PFSK-1 (cell line): ENCODE measurements around the gene NDUFA7.

Experiments
- FOXP2 ChIP-seq: optimal IDR thresholded peaks from 2 replicates; pipeline ENCODE3; 2011; ENCODE audit warnings: borderline replicate concordance, control low read depth, inconsistent platforms; ENCODE audit not compliant: insufficient read depth; ENCODE audit errors: extremely low read length, extremely low read depth
- POLR2AphosphoS5 ChIP-seq: IDR thresholded peaks from 2 replicates; pipeline ENCODE4 v1.6.1; 2012; ENCODE audit warnings: low read depth, mild to moderate bottlenecking, control low read depth, low read length, moderate library complexity
- REST ChIP-seq, 2 experiments: IDR thresholded peaks; 2 replicates each; pipeline versions ENCODE4 v1.6.1 to v1.8.0; 2011 to 2012; ENCODE audit warnings: low read depth in 2 of 2, low read length in 2 of 2, control low read depth in 1 of 2, inconsistent platforms in 1 of 2, mild to moderate bottlenecking in 1 of 2, moderate library complexity in 1 of 2; ENCODE audit not compliant: insufficient read depth in 1 of 2
- SIN3A ChIP-seq: IDR thresholded peaks from 2 replicates; pipeline ENCODE4 v1.6.1; 2012; ENCODE audit warnings: mild to moderate bottlenecking, low read length, moderate library complexity, borderline replicate concordance; ENCODE audit not compliant: insufficient read depth
- TAF1 ChIP-seq: IDR thresholded peaks from 2 replicates; pipeline ENCODE4 v1.6.1; 2012; ENCODE audit warnings: low read length, control low read depth, borderline replicate concordance; ENCODE audit not compliant: insufficient read depth

The NDUFA7 gene

GRCh38 chr19:8307965-8308866 lies 13.0 kb downstream of the NDUFA7 start, which contains the start of gene CD320:
TSS of gene CD320 (minus strand) at chr19:8308358. CDS start at chr19:8308290, 68 bp downstream.
- TF ChIP-seq POLR2AphosphoS5 (peak; percentile 97), SIN3A (peak; percentile 90; the same call in 1 of the 2 replicates), TAF1 (peak; percentile 57; the same call in 1 of the 2 replicates), REST (IDR thresholded peaks at IDR 0.05; ENCODE audit: insufficient read depth in 1 of 2, low read depth in 2 of 2, low read length in 2 of 2) (0 out of 4 replicates have a peak, but pooled peaks of 1 of the 2 experiments have one; percentile 21), FOXP2 (peak; percentile 75)

GRCh38 chr19:8307400-8307964 lies 13.7 kb downstream of the NDUFA7 start:
- TF ChIP-seq FOXP2, result no peak

- TF ChIP-seq POLR2AphosphoS5 (no peak), SIN3A (no peak), TAF1 (no peak), REST (IDR thresholded peaks at IDR 0.05; ENCODE audit: insufficient read depth in 1 of 2, low read depth in 2 of 2, low read length in 2 of 2) (no peak), FOXP2 (no peak)
These were observed 14.7 kb downstream of the NDUFA7 start for GRCh38 chr19:8306235-8307054.

GRCh38 chr19:8305798-8306197 lies 15.4 kb downstream of the NDUFA7 start:
- no peak for TF ChIP-seq TAF1
- no peak for TF ChIP-seq POLR2AphosphoS5
- TF ChIP-seq SIN3A, result no peak
- no peak for TF ChIP-seq FOXP2
- TF ChIP-seq REST (IDR thresholded peaks at IDR 0.05; ENCODE audit: insufficient read depth in 1 of 2, low read depth in 2 of 2, low read length in 2 of 2), result no peak
